Measurements from ENCODE around the gene ARHGAP24.

DNA sequence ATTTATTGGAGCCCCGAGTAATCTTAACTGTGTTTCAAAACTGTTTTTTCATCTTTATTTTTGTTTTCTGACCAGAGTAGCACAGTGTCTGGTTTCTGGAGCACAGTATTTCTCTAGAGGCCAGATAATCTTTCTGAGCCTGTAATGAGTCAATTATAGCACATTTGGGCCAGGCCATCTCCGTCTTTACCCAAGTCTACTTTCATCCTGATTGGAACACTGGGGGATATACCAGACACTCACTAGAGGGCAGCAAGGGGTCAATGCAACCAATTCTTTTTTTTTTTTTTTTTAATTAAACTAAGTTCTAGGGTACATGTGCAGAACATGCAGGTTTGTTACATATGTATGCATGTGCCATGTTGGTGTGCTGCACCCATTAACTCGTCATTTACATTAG is 282.0 kb downstream of the ARHGAP24 start:
- TF ChIP-seq POLR2A (IDR thresholded peaks at IDR 0.05) (no peak), EP300 (IDR thresholded peaks at IDR 0.05) (no peak)
- TF ChIP-seq, protein P1, sequence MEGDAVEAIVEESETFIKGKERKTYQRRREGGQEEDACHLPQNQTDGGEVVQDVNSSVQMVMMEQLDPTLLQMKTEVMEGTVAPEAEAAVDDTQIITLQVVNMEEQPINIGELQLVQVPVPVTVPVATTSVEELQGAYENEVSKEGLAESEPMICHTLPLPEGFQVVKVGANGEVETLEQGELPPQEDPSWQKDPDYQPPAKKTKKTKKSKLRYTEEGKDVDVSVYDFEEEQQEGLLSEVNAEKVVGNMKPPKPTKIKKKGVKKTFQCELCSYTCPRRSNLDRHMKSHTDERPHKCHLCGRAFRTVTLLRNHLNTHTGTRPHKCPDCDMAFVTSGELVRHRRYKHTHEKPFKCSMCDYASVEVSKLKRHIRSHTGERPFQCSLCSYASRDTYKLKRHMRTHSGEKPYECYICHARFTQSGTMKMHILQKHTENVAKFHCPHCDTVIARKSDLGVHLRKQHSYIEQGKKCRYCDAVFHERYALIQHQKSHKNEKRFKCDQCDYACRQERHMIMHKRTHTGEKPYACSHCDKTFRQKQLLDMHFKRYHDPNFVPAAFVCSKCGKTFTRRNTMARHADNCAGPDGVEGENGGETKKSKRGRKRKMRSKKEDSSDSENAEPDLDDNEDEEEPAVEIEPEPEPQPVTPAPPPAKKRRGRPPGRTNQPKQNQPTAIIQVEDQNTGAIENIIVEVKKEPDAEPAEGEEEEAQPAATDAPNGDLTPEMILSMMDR (IDR thresholded peaks at IDR 0.05): peak in 2 of 5 experiments; percentile 10 to 21
